GM12878 (cell line): ENCODE measurements around the gene RBM44. TPM values are rescaled to one million over a fixed set of nuclear protein-coding genes. Genes with fewer than 3 reads are reported as not detected.

Source experiments
- CEBPZ ChIP-seq: fragments of 150-350 bp; IDR thresholded peaks from 2 replicates; pipeline ENCODE4 v1.6.1; 2016; ENCODE audit warnings: low read depth, low read length
- CUX1 ChIP-seq: IDR thresholded peaks from 2 replicates; pipeline ENCODE4 v1.6.1; 2012; ENCODE audit warnings: improper control_type of control experiment, low read depth, low read length; ENCODE audit not compliant: insufficient replicate concordance
- EGR1 ChIP-seq, 2 experiments: IDR thresholded peaks; 1 replicate in 1 of 2; 2 replicates in 1 of 2; pipeline ENCODE4 v1.6.1; 2011 to 2012; ENCODE audit warnings: low read depth in 2 of 2, low read length in 2 of 2, borderline replicate concordance in 1 of 2, mild to moderate bottlenecking in 1 of 2, moderate library complexity in 1 of 2
- IKZF1 ChIP-seq: fragments of 450-650 bp; conservative IDR thresholded peaks from 2 replicates; pipeline ENCODE4 v1.6.1; 2017; ENCODE audit warnings: antibody characterized with exemption, mild to moderate bottlenecking
- KLF5 ChIP-seq: fragments of 450-650 bp; IDR thresholded peaks from 2 replicates; pipeline ENCODE4 v1.6.1; 2014; ENCODE audit warnings: mild to moderate bottlenecking; ENCODE audit not compliant: partially characterized antibody
- PBX3 ChIP-seq: IDR thresholded peaks from 2 replicates; pipeline ENCODE4 v1.6.1; 2011; ENCODE audit warnings: mild to moderate bottlenecking, low read depth, low read length, moderate library complexity; ENCODE audit not compliant: insufficient replicate concordance
- SUPT20H ChIP-seq: IDR thresholded peaks from 2 replicates; pipeline ENCODE4 v1.6.1; 2011; ENCODE audit warnings: low read depth, mild to moderate bottlenecking, low read length, moderate library complexity, borderline replicate concordance; ENCODE audit not compliant: control insufficient read depth
- WRNIP1 ChIP-seq: IDR thresholded peaks from 2 replicates; pipeline ENCODE4 v1.6.1; 2011; ENCODE audit warnings: low read depth, low read length, improper control_type of control experiment, borderline replicate concordance
- ZBTB4 ChIP-seq: fragments of 450-650 bp; formaldehyde crosslinking; IDR thresholded peaks from 2 replicates; pipeline ENCODE4 v1.4.0; 2022; ENCODE audit warnings: mild to moderate bottlenecking, moderate library complexity
- polyA plus RNA-seq, 11 experiments: library from polyadenylated mRNA; depleted of rRNA in 4 of 11; unstranded in 6 of 11; stranded (reverse) in 5 of 11; fragments of >200 nt; fragmentation: Nextera tagmentation in 4 of 11; fragmentation: Illumina TruSeq in 1 of 11; extraction: Ambion mirVana in 4 of 11; extraction: Trizol in 1 of 11; gene quantifications; 1 replicate in 1 of 11; 2 replicates in 10 of 11; pipeline versions ENCODE4 v1.2.1 to v1.2.3, GENCODE V29; 2011 to 2016; ENCODE audit warnings: inconsistent platforms in 2 of 11, missing spikeins in 2 of 11, low read depth in 1 of 11
- total RNA-seq, 4 experiments: library from RNA; depleted of rRNA in 3 of 4; stranded (reverse); fragments of >200 nt in 3 of 4; fragmentation: Illumina TruSeq in 1 of 4; extraction: Trizol in 1 of 4; gene quantifications; 2 replicates each; pipeline versions ENCODE4 v1.2.1 to v1.2.3, GENCODE V29; 2013 to 2021

The RBM44 gene
- total and polyA plus RNA-seq, 10 of the 15 experiments (the other 5 are each of a cell fraction or from before 2014, with no cell fraction given) = 0.14 to 1.4 (median 0.62) TPM; not detected in 1

GRCh38 chr2:237799060-237799428 is 465 bp downstream of the RBM44 start (continued):
- TF ChIP-seq CEBPZ (no peak), PBX3 (no peak), CUX1 (no peak), WRNIP1 (no peak), EGR1 (IDR thresholded peaks at IDR 0.05; ENCODE audit: borderline replicate concordance in 1 of 2, low read depth in 2 of 2, low read length in 2 of 2) (no peak), ZBTB4 (CRISPR knock-in tag) (no peak), KLF5 (no peak), SUPT20H (no peak), IKZF1 (no peak)
